ENCODE measurements around the gene PDE5A. TPM values are rescaled to one million over a fixed set of nuclear protein-coding genes. Genes with fewer than 3 reads are reported as not detected.

The PDE5A gene
- total and polyA plus RNA-seq, 10 of the 15 experiments (the other 5 are each of a cell fraction or from before 2014, with no cell fraction given): under 0.01 to 3.9 (median 0.26) TPM; not detected in 1

GRCh38 chr4:119510395-119511149 is 118.0 kb downstream of the PDE5A start:
- Histone ChIP-seq H3K27me3 (replicated peaks in 1 of 2; ENCODE audit: control insufficient read depth in 2 of 2, insufficient read depth in 2 of 2, low read length in 1 of 2) (no peaks in the 10 kb centered on the region), H3K4me1 (ENCODE audit: control insufficient read depth, insufficient read depth, low read length) (no peaks in the 10 kb centered on the region), H3K9ac (ENCODE audit: control insufficient read depth, insufficient read depth, low read length) (no peak overlapping the region), H3K4me2 (ENCODE audit: control insufficient read depth, insufficient read depth) (no peak overlapping the region), H4K20me1 (ENCODE audit: control insufficient read depth, insufficient read depth) (no peaks in the 10 kb centered on the region), H2AFZ (ENCODE audit: control insufficient read depth, low read depth, low read length) (no peak overlapping the region), H3K27ac (ENCODE audit: control insufficient read depth, insufficient read depth) (no peak overlapping the region), H3K79me2 (ENCODE audit: control insufficient read depth, insufficient read depth, low read length) (no peaks in the 10 kb centered on the region), H3K9me3 (replicated peaks; ENCODE audit: control insufficient read depth, insufficient read depth, low read length) (no peaks in the 10 kb centered on the region), H3K36me3 (ENCODE audit: control insufficient read depth in 2 of 2, insufficient read depth in 2 of 2, low read length in 1 of 2) (no peaks in the 10 kb centered on the region), H3K4me3 (no peak overlapping the region)
- in situ Hi-C loops (cut with MboI): no loop called here
- 74% methylated on average over 4 of the region's 4 CpGs for WGBS (ENCODE audit: insufficient coverage, insufficient replicate concordance, low lambda C conversion rate, missing lambda C conversion rate)
- ChIA-PET RAD21 (ENCODE audit: unreplicated experiment) (no interaction called here), CTCF (interaction anchor here (1.2 to 1.5 kb wide), 2 partner anchors 25 to 36 kb away, joined by 3 read pairs; no protein-coding TSS in a partner anchor), SMC1A (ENCODE audit: uncharacterized antibody, unreplicated experiment) (interaction anchor here (0.8 kb wide), 1 partner anchor 86 kb away, joined by 3 read pairs; no protein-coding TSS in a partner anchor), POLR2A (interaction anchor here (0.6 kb wide), 1 partner anchor 20 kb away, joined by 3 read pairs; no protein-coding TSS in a partner anchor)
- FAIRE-seq (no peak), ATAC-seq (no peak), DNase-seq (ENCODE audit: low read depth, low spot score) (no peak)
- no peak for TF ChIP-seq RELB (IDR thresholded peaks at IDR 0.05; ENCODE audit: low read depth)
- TF ChIP-seq ATF7 (IDR thresholded peaks at IDR 0.05; ENCODE audit: low read depth): no peak
- TF ChIP-seq GATAD2B (conservative IDR thresholded peaks at IDR 0.05; ENCODE audit: low read depth): no peak
- no peak for TF ChIP-seq NR2C1 (IDR thresholded peaks at IDR 0.05)
- TF ChIP-seq RAD21 (IDR thresholded peaks at IDR 0.05; ENCODE audit: insufficient read depth, low read depth, low read length): no peak
- TF ChIP-seq ESRRA (IDR thresholded peaks at IDR 0.05; ENCODE audit: low read length): no peak
- no peak for TF ChIP-seq USF1 (IDR thresholded peaks at IDR 0.05; ENCODE audit: borderline replicate concordance, extremely low read length, insufficient read depth, low read depth, low read length)
- no peak for TF ChIP-seq ZNF592 (IDR thresholded peaks at IDR 0.05)
- no peak for TF ChIP-seq POLR2AphosphoS5 (IDR thresholded peaks at IDR 0.05; ENCODE audit: low read length)
- no peak for TF ChIP-seq MTA3 (IDR thresholded peaks at IDR 0.05; ENCODE audit: borderline replicate concordance, low read length)
- TF ChIP-seq IRF4 (IDR thresholded peaks at IDR 0.05; ENCODE audit: low read depth, low read length): no peak
- no TSS peak for BruUV-seq (replicated peaks)
- intact Hi-C loops (cut with micrococcal nuclease; ENCODE audit: unreplicated experiment): no loop called here

Measured in GM12878 (cell line).